H4 (cell line): ENCODE results near the gene TNIP2. TPM values are rescaled to one million over a fixed set of nuclear protein-coding genes. Genes with fewer than 3 reads are reported as not detected.
"Not testable (repeated sequence)": the region's sequence is repeated elsewhere in the genome, so short reads cannot be mapped to it uniquely, and the experiment has no call there.

Experiments
- DNase-seq: peaks from one replicate; pipeline ENCODE4 v3.0.0-alpha.2; 2015; ENCODE audit warnings: low spot score
- total RNA-seq: library from RNA; depleted of rRNA; stranded (reverse); fragments of >200 nt; shearing (Covaris generic); gene quantifications from 2 replicates; pipeline ENCODE4 v1.2.3, GENCODE V29; 2014

Gene TNIP2
- total RNA-seq, 1 experiment from 2014 or later, result 46.8 TPM

- peak; percentile 74 for DNase-seq
Observed at GRCh38 chr4:2793586-2794485, 37.7 kb upstream of the TNIP2 start.

- DNase-seq, result peak; percentile 50
Observed at GRCh38 chr4:2792711-2793585, 36.8 kb upstream of the TNIP2 start, which contains the start of gene SH3BP2. Gene SH3BP2, plus strand, starts transcription at chr4:2793085. Its CDS starts 27,533 bp downstream, at chr4:2820618.

GRCh38 chr4:2792396-2792710 lies 36.2 kb upstream of the TNIP2 start:
- DNase-seq, result no peak

GRCh38 chr4:2791518-2792395 lies 35.6 kb upstream of the TNIP2 start:
- no peak for DNase-seq

GRCh38 chr4:2790583-2791517 lies 34.7 kb upstream of the TNIP2 start:
- no peak for DNase-seq

- DNase-seq, result no peak
Observed at GRCh38 chr4:2789793-2790582, 33.9 kb upstream of the TNIP2 start.

- DNase-seq, result no peak
Observed at GRCh38 chr4:2789351-2789750, 33.2 kb upstream of the TNIP2 start.

- peak; percentile 50 for DNase-seq
Observed at GRCh38 chr4:2788532-2789103, 32.5 kb upstream of the TNIP2 start.

GRCh38 chr4:2788101-2788500 lies 32.0 kb upstream of the TNIP2 start:
- DNase-seq, result no peak

- DNase-seq, result no peak
Observed at GRCh38 chr4:2787230-2788100, 31.3 kb upstream of the TNIP2 start.

GRCh38 chr4:2786794-2787229 lies 30.7 kb upstream of the TNIP2 start:
- no peak for DNase-seq

- no peak for DNase-seq
Observed at GRCh38 chr4:2786152-2786671, 30.1 kb upstream of the TNIP2 start.

- DNase-seq, result no peak
Observed at GRCh38 chr4:2785613-2786012, 29.5 kb upstream of the TNIP2 start.

- no peak for DNase-seq
Observed at GRCh38 chr4:2783790-2784189, 27.7 kb upstream of the TNIP2 start.

GRCh38 chr4:2781911-2782310 lies 25.8 kb upstream of the TNIP2 start:
- DNase-seq, result no peak

GRCh38 chr4:2780643-2781042 lies 24.5 kb upstream of the TNIP2 start:
- not testable (repeated sequence) for DNase-seq

- no peak for DNase-seq
Observed at GRCh38 chr4:2771264-2771663, 15.1 kb upstream of the TNIP2 start.

GRCh38 chr4:2768921-2769336 lies 12.8 kb upstream of the TNIP2 start:
- no peak for DNase-seq
